ENCODE data around the gene C14orf119. TPM values are rescaled to one million over a fixed set of nuclear protein-coding genes. Genes with fewer than 3 reads are reported as not detected.
A peak's percentile ranks its signal among the peaks of the same experiment; 100 is the strongest.

Gene C14orf119
- total RNA-seq, 2 experiments from 2014 or later: 52.0 to 57.0 TPM

GRCh38 chr14:23056956-23057756, 38.1 kb upstream of the C14orf119 start, which contains the start of gene CDH24:
TSS of gene CDH24 (minus strand) at chr14:23057520. CDS start at chr14:23055733, 1,787 bp downstream.
- H3K9me3 Mint-ChIP-seq: no peaks in the 10 kb centered on the region
- peak within 1 kb of the TSS; percentile 74 for H3K27ac Mint-ChIP-seq
- H3K27me3 Mint-ChIP-seq: peaks cover 13% of the 10 kb centered on the region
- H3K4me3 Mint-ChIP-seq: peak within 1 kb of the TSS; percentile 80
- DNase-seq: peak; percentile 81
- peaks cover 17% of the 10 kb centered on the region for H3K4me1 Mint-ChIP-seq
- H3K36me3 Mint-ChIP-seq: peaks cover 8% of the 10 kb centered on the region

GRCh38 chr14:23057757-23058653, 37.3 kb upstream of the C14orf119 start:
- Mint-ChIP-seq H3K27me3 (peaks cover 13% of the 10 kb centered on the region), H3K4me3 (peak overlapping the region; percentile 76)

GRCh38 chr14:23058654-23059504, 36.4 kb upstream of the C14orf119 start:
- H3K9me3 Mint-ChIP-seq: no peaks in the 10 kb centered on the region
- H3K4me3 Mint-ChIP-seq: no peak overlapping the region
- H3K36me3 Mint-ChIP-seq: peaks cover 19% of the 10 kb centered on the region
- DNase-seq: no peak
- peaks cover 17% of the 10 kb centered on the region for H3K4me1 Mint-ChIP-seq
- H3K27ac Mint-ChIP-seq: peak overlapping the region; percentile 10
- peaks cover 13% of the 10 kb centered on the region for H3K27me3 Mint-ChIP-seq

More at GRCh38 chr14:23057757-23058653, 37.3 kb upstream of the C14orf119 start:
- H3K27ac Mint-ChIP-seq: no peak overlapping the region
- peaks cover 17% of the 10 kb centered on the region for H3K4me1 Mint-ChIP-seq
- no peaks in the 10 kb centered on the region for H3K9me3 Mint-ChIP-seq
- H3K36me3 Mint-ChIP-seq: peaks cover 13% of the 10 kb centered on the region
- DNase-seq: peak; percentile 84

- H3K4me3 Mint-ChIP-seq: no peak overlapping the region
- H3K9me3 Mint-ChIP-seq: no peaks in the 10 kb centered on the region
- H3K4me1 Mint-ChIP-seq: peaks cover 17% of the 10 kb centered on the region
Observed at GRCh38 chr14:23060536-23061260, 34.6 kb upstream of the C14orf119 start.

GRCh38 chr14:23062002-23062401, 33.3 kb upstream of the C14orf119 start:
- Mint-ChIP-seq H3K9me3 (no peaks in the 10 kb centered on the region), H3K27ac (no peak overlapping the region), H3K4me1 (peaks cover 9% of the 10 kb centered on the region), H3K27me3 (peaks cover 3% of the 10 kb centered on the region), H3K4me3 (no peak overlapping the region), H3K36me3 (peaks cover 33% of the 10 kb centered on the region)
- DNase-seq: no peak

More at GRCh38 chr14:23060536-23061260, 34.6 kb upstream of the C14orf119 start:
- Mint-ChIP-seq H3K36me3 (peaks cover 26% of the 10 kb centered on the region), H3K27me3 (peaks cover 13% of the 10 kb centered on the region), H3K27ac (no peak overlapping the region)
- no peak for DNase-seq

- Mint-ChIP-seq H3K4me1 (peaks cover 7% of the 10 kb centered on the region), H3K27ac (no peak overlapping the region), H3K9me3 (no peaks in the 10 kb centered on the region), H3K4me3 (no peak overlapping the region), H3K27me3 (peaks cover 3% of the 10 kb centered on the region), H3K36me3 (peaks cover 37% of the 10 kb centered on the region)
- no peak for DNase-seq
Observed at GRCh38 chr14:23063601-23064000, 31.7 kb upstream of the C14orf119 start.

- Mint-ChIP-seq H3K4me3 (no peak overlapping the region), H3K4me1 (peaks cover 25% of the 10 kb centered on the region), H3K27ac (no peak overlapping the region), H3K36me3 (peaks cover 43% of the 10 kb centered on the region), H3K9me3 (no peaks in the 10 kb centered on the region), H3K27me3 (no peaks in the 10 kb centered on the region)
- no peak for DNase-seq
Observed at GRCh38 chr14:23066368-23066767, 28.9 kb upstream of the C14orf119 start.

- Mint-ChIP-seq H3K4me3 (no peak overlapping the region), H3K27ac (no peak overlapping the region), H3K9me3 (no peaks in the 10 kb centered on the region), H3K27me3 (no peaks in the 10 kb centered on the region), H3K36me3 (peaks cover 48% of the 10 kb centered on the region), H3K4me1 (peaks cover 32% of the 10 kb centered on the region)
- DNase-seq: no peak
Observed at GRCh38 chr14:23066855-23067744, 28.2 kb upstream of the C14orf119 start.

- Mint-ChIP-seq H3K4me3 (peak overlapping the region; percentile 57), H3K9me3 (no peaks in the 10 kb centered on the region), H3K4me1 (peaks cover 35% of the 10 kb centered on the region), H3K36me3 (peaks cover 47% of the 10 kb centered on the region), H3K27ac (peak overlapping the region; percentile 77), H3K27me3 (no peaks in the 10 kb centered on the region)
- DNase-seq: no peak
Observed at GRCh38 chr14:23067847-23068788, 27.2 kb upstream of the C14orf119 start.

GRCh38 chr14:23068789-23069412, 26.4 kb upstream of the C14orf119 start:
- peaks cover 35% of the 10 kb centered on the region for H3K4me1 Mint-ChIP-seq
- peak overlapping the region; percentile 57 for H3K4me3 Mint-ChIP-seq
- peaks cover 41% of the 10 kb centered on the region for H3K36me3 Mint-ChIP-seq
- H3K9me3 Mint-ChIP-seq: no peaks in the 10 kb centered on the region
- DNase-seq: peak; percentile 66
- H3K27me3 Mint-ChIP-seq: no peaks in the 10 kb centered on the region
- peak overlapping the region; percentile 77 for H3K27ac Mint-ChIP-seq

GRCh38 chr14:23069413-23069806, 25.9 kb upstream of the C14orf119 start:
- DNase-seq: no peak
- Mint-ChIP-seq H3K27ac (peak overlapping the region; percentile 25), H3K4me3 (peak overlapping the region; percentile 91), H3K27me3 (no peaks in the 10 kb centered on the region), H3K9me3 (no peaks in the 10 kb centered on the region), H3K4me1 (peaks cover 35% of the 10 kb centered on the region), H3K36me3 (peaks cover 36% of the 10 kb centered on the region)

Data from activated naive CD8-positive, alpha-beta T cell treated with anti-CD3 and anti-CD28 coated beads for 36 hours (primary cell).